GM12801 (cell line): ENCODE measurements around the gene VCAN.

ENCODE experiments used
- CTCF ChIP-seq: IDR thresholded peaks from one replicate; pipeline ENCODE4 v1.5.1; 2011; ENCODE audit warnings: control low read depth; ENCODE audit not compliant: insufficient read length; ENCODE audit errors: extremely low read depth

Gene VCAN

GRCh38 chr5:83524345-83524744 is 52.8 kb downstream of the VCAN start:
- no peak for TF ChIP-seq CTCF

DNA sequence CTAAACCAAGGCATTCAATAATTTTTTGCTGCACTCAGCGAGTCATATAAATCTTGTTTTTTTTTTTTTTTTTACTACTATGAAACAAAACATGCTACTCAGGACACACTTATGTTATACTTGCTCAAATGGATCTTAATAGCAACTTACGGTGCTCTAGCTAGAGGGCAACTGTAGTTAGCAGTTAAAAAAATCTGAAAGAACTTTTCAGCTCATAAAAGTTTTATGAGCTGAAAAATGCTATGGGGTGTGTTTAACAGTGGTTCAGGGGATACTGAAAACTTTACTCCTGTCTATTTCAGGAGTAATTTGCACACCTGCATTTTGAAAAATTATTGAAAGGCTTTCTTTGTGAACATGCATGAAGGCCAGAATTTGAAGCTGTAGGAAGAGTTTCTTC is 53.4 kb downstream of the VCAN start:
- TF ChIP-seq CTCF = no peak

GRCh38 chr5:83526289-83526688 is 54.7 kb downstream of the VCAN start:
- no peak for TF ChIP-seq CTCF

DNA sequence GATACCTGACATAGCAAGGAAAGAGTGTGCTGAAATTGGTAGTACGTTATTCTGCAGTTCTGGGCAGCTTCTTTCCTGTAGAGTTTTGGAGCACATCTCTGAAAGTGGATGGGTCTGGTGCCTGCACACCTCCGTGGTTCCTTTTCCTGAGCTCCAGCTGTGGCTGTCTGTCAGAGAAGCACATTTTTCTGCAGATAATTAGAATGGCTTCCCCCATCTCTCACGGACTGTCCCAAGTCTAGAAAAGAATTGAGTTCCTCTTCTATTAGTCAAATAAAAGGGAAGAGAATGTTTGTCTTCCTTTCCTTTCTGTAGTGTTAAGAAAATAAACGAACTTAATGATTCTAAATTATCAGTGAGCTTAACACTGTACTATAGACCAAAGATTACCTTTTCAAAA is 55.7 kb downstream of the VCAN start:
- TF ChIP-seq CTCF = no peak

DNA sequence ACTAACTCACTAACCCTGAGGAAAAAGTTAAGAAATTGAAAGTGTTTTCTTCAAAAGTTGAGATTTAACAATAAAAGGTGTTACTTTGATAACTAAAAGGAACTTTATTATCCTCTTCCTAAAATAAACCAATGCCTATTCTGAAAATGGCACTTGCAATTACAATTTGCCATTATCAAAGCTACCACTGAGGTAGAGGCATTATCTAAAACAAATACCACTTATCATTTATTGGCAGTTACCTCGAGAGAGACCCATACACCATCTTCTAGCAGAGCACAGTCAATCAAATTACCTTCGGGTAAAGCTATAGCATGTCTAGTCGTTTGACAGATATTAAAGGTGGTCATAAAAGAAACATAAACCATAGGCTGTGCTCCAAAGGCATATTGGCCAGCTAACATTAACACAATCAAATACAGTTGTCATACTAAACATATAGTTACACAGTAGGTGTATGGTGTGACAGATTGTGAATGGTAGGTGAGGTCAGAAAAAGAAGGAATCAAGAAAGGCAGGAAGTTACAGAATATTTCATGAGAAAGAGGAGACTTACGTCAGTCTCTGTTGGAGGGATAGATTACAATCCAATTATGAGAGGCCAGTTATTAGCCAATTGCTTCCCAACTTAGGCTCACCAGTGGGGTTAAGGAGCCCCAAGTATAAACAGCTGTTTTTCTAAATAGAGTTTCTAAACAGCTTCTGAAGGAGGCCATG is 56.3 kb downstream of the VCAN start:
- no peak for TF ChIP-seq CTCF

- TF ChIP-seq CTCF = no peak
Measured at GRCh38 chr5:83528439-83528769, 56.9 kb downstream of the VCAN start.

DNA sequence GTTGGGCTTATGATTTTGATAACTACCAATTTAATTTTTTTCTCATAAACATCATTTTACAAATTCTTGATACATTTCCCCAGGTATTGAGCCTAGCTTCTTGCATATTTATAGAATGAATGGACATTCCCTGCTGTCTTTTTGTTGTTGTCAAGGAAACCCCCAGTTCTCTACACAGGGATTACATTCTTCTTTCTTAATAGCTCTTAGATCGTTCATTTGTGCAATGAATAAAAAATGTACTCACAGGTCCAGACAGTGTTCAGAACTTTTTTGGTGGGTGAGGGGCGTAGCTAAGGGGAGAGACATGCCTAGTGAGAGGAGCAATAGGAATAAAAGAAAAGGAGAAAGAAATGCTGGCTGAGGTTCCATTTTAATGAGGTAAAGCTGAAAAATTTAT is 58.6 kb downstream of the VCAN start:
- TF ChIP-seq CTCF = no peak

DNA sequence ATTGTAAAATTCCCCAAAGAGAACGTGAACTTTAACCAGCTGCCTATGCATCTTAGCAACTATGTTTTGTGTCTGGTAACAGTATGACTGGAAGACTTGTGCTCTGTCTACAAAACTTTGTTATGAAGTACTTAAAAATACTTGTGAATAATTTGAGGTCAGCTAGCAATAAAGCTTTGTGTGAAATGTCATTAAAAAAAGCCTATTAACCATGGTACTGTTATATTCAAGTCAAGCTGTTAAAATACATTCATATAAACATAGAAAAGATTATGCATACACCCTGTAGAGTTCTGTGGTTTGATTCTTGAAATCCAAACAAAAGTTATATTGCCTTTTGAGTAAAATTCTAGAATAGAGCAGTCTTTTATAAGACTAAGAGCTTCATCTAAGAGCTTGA is 60.1 kb downstream of the VCAN start:
- TF ChIP-seq CTCF = no peak
